Neutrophil (primary cell): ENCODE measurements around the gene TUFT1.

Experiments
- H3K27ac ChIP-seq: fragments of 200-600 bp; sonication (generic); 2 replicates; pipeline ENCODE4 v1.5.1; 2016; ENCODE audit warnings: mild to moderate bottlenecking, moderate library complexity
- H3K27me3 ChIP-seq: fragments of 200-600 bp; sonication (generic); 2 replicates; pipeline ENCODE4 v1.6.0; 2016; ENCODE audit warnings: mild to moderate bottlenecking
- H3K36me3 ChIP-seq: fragments of 200-600 bp; sonication (generic); 2 replicates; pipeline ENCODE4 v1.5.1; 2017
- H3K4me1 ChIP-seq, 2 experiments: fragments of 200-600 bp in 1 of 2; sonication (generic) in 1 of 2; 1 replicate in 1 of 2; 2 replicates in 1 of 2; pipeline versions ENCODE4 v1.5.1 to v1.6.1; 2013 to 2016; ENCODE audit warnings: low read depth in 1 of 2, low read length in 1 of 2, mild to moderate bottlenecking in 1 of 2, moderate library complexity in 1 of 2; ENCODE audit not compliant: control insufficient read depth in 1 of 2, insufficient read depth in 1 of 2
- H3K4me3 ChIP-seq, 2 experiments: fragments of 200-600 bp in 1 of 2; sonication (generic) in 1 of 2; 1 replicate in 1 of 2; 2 replicates in 1 of 2; pipeline ENCODE4 v1.5.1; 2013 to 2016; ENCODE audit warnings: low read depth in 1 of 2, low read length in 1 of 2, mild to moderate bottlenecking in 1 of 2, moderate library complexity in 1 of 2
- H3K9me3 ChIP-seq: fragments of 200-600 bp; sonication (generic); 2 replicates; pipeline ENCODE4 v1.5.1; 2016
- CTCF ChIP-seq: fragments of 200-600 bp; sonication (generic); IDR thresholded peaks from 2 replicates; pipeline ENCODE4 v1.5.1; 2016; ENCODE audit warnings: antibody characterized with exemption

The TUFT1 gene, protein sequence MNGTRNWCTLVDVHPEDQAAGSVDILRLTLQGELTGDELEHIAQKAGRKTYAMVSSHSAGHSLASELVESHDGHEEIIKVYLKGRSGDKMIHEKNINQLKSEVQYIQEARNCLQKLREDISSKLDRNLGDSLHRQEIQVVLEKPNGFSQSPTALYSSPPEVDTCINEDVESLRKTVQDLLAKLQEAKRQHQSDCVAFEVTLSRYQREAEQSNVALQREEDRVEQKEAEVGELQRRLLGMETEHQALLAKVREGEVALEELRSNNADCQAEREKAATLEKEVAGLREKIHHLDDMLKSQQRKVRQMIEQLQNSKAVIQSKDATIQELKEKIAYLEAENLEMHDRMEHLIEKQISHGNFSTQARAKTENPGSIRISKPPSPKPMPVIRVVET

GRCh38 chr1:151540021-151540981 is at the start of gene TUFT1:
Gene TUFT1, plus strand, starts transcription at chr1:151540309. Its CDS starts 58 bp downstream, at chr1:151540367.
- TF ChIP-seq CTCF = no peak
- Histone ChIP-seq H3K27ac (peak within 1 kb of the TSS; percentile 77), H3K27me3 (peaks cover 40% of the 10 kb centered on the region), H3K4me1 (peaks cover 22 to 25% of the 10 kb centered on the region in 2 experiments), H3K9me3 (no peaks in the 10 kb centered on the region), H3K36me3 (no peaks in the 10 kb centered on the region), H3K4me3 (peak within 1 kb of the TSS; percentile 70 to 83)

GRCh38 chr1:151491641-151492040 is 48.5 kb upstream of the TUFT1 start:
- TF ChIP-seq CTCF = no peak
- no peaks in the 10 kb centered on the region for H3K36me3 ChIP-seq
- H3K4me3 ChIP-seq = no peak overlapping the region
- no peak overlapping the region for H3K27ac ChIP-seq
- no peaks in the 10 kb centered on the region for H3K4me1 ChIP-seq
- H3K27me3 ChIP-seq = no peaks in the 10 kb centered on the region
- no peaks in the 10 kb centered on the region for H3K9me3 ChIP-seq

- Histone ChIP-seq H3K27me3 (no peaks in the 10 kb centered on the region), H3K27ac (no peak overlapping the region), H3K4me1 (no peaks in the 10 kb centered on the region), H3K4me3 (no peak overlapping the region), H3K9me3 (no peaks in the 10 kb centered on the region), H3K36me3 (no peaks in the 10 kb centered on the region)
- TF ChIP-seq CTCF = no peak
Measured at GRCh38 chr1:151492120-151492519, 48.0 kb upstream of the TUFT1 start.

GRCh38 chr1:151493042-151493441 is 47.1 kb upstream of the TUFT1 start:
- no peaks in the 10 kb centered on the region for H3K27me3 ChIP-seq
- H3K27ac ChIP-seq = no peak overlapping the region
- H3K4me1 ChIP-seq = no peaks in the 10 kb centered on the region
- TF ChIP-seq CTCF = no peak
- no peak overlapping the region for H3K4me3 ChIP-seq
- H3K9me3 ChIP-seq = no peaks in the 10 kb centered on the region
- no peaks in the 10 kb centered on the region for H3K36me3 ChIP-seq

GRCh38 chr1:151494741-151495281 is 45.3 kb upstream of the TUFT1 start:
- no peaks in the 10 kb centered on the region for H3K4me1 ChIP-seq

More at GRCh38 chr1:151494741-151495281, 45.3 kb upstream of the TUFT1 start:
- Histone ChIP-seq H3K36me3 (no peaks in the 10 kb centered on the region), H3K4me3 (no peak overlapping the region), H3K27ac (no peak overlapping the region), H3K9me3 (no peaks in the 10 kb centered on the region), H3K27me3 (peaks cover 6% of the 10 kb centered on the region)
- TF ChIP-seq CTCF = no peak
